ENCODE data around the gene RCOR1.

Gene RCOR1

GRCh38 chr14:102579696-102580549, 12.5 kb upstream of the RCOR1 start:
- H3K4me3 ChIP-seq (replicated peaks; ENCODE audit: low read depth, low read length): no peak overlapping the region
- TF ChIP-seq CTCF (IDR thresholded peaks at IDR 0.05; ENCODE audit: low read length, missing control alignments): no peak
- DNase-seq (ENCODE audit: low read depth): peak; percentile 73

- H3K4me3 ChIP-seq (replicated peaks; ENCODE audit: low read depth, low read length): no peak overlapping the region
- TF ChIP-seq CTCF (IDR thresholded peaks at IDR 0.05; ENCODE audit: low read length, missing control alignments): no peak
- no peak for DNase-seq (ENCODE audit: low read depth)
These were observed 11.8 kb upstream of the RCOR1 start for GRCh38 chr14:102580550-102581110.

GRCh38 chr14:102581193-102581592, 11.3 kb upstream of the RCOR1 start:
- TF ChIP-seq CTCF (IDR thresholded peaks at IDR 0.05; ENCODE audit: low read length, missing control alignments): no peak
- H3K4me3 ChIP-seq (replicated peaks; ENCODE audit: low read depth, low read length): no peak overlapping the region
- no peak for DNase-seq (ENCODE audit: low read depth)

GRCh38 chr14:102583726-102584125, 8.7 kb upstream of the RCOR1 start:
- H3K4me3 ChIP-seq (replicated peaks; ENCODE audit: low read depth, low read length): no peak overlapping the region
- DNase-seq (ENCODE audit: low read depth): no peak
- TF ChIP-seq CTCF (IDR thresholded peaks at IDR 0.05; ENCODE audit: low read length, missing control alignments): no peak

- no peak overlapping the region for H3K4me3 ChIP-seq (replicated peaks; ENCODE audit: low read depth, low read length)
- no peak for TF ChIP-seq CTCF (IDR thresholded peaks at IDR 0.05; ENCODE audit: low read length, missing control alignments)
- peak; percentile 70 for DNase-seq (ENCODE audit: low read depth)
These were observed 7.3 kb upstream of the RCOR1 start for GRCh38 chr14:102584871-102585869.

GRCh38 chr14:102586420-102587104, 5.9 kb upstream of the RCOR1 start:
- no peak for TF ChIP-seq CTCF (IDR thresholded peaks at IDR 0.05; ENCODE audit: low read length, missing control alignments)
- DNase-seq (ENCODE audit: low read depth): no peak
- H3K4me3 ChIP-seq (replicated peaks; ENCODE audit: low read depth, low read length): no peak overlapping the region

All from fibroblast of pulmonary artery (primary cell).